CD4-positive, alpha-beta T cell treated with Interferon alpha-2 for 1 hour (primary cell): ENCODE measurements around the gene ADCY2.

Experiments used
- DNase-seq, 2 donors: peaks; one replicate each; pipeline ENCODE4 v3.0.0-alpha.2; 2020 to 2022

ADCY2 gene

GRCh38 chr5:7608772-7609171 lies 212.8 kb downstream of the ADCY2 start:
- DNase-seq, result no peak

GRCh38 chr5:7609726-7610125 lies 213.8 kb downstream of the ADCY2 start:
- DNase-seq, result no peak

- DNase-seq, result no peak
These were observed 214.7 kb downstream of the ADCY2 start for GRCh38 chr5:7610531-7611177.

GRCh38 chr5:7611518-7611917 lies 215.6 kb downstream of the ADCY2 start:
- no peak for DNase-seq

GRCh38 chr5:7615566-7616061 lies 219.7 kb downstream of the ADCY2 start:
- no peak for DNase-seq

- no peak for DNase-seq
These were observed 221.0 kb downstream of the ADCY2 start for GRCh38 chr5:7616897-7617296.

GRCh38 chr5:7622498-7622897 lies 226.6 kb downstream of the ADCY2 start:
- no peak for DNase-seq

- no peak for DNase-seq
These were observed 229.8 kb downstream of the ADCY2 start for GRCh38 chr5:7625740-7626139.

- no peak for DNase-seq
These were observed 232.3 kb downstream of the ADCY2 start for GRCh38 chr5:7628248-7628647.

- DNase-seq, result no peak
These were observed 232.9 kb downstream of the ADCY2 start for GRCh38 chr5:7628820-7629219.

GRCh38 chr5:7629561-7629960 lies 233.6 kb downstream of the ADCY2 start:
- no peak for DNase-seq

GRCh38 chr5:7634837-7635236 lies 238.9 kb downstream of the ADCY2 start:
- no peak for DNase-seq

GRCh38 chr5:7638456-7638855 lies 242.5 kb downstream of the ADCY2 start:
- DNase-seq, result no peak

GRCh38 chr5:7642029-7642428 lies 246.1 kb downstream of the ADCY2 start:
- no peak for DNase-seq

- no peak for DNase-seq
These were observed 248.8 kb downstream of the ADCY2 start for GRCh38 chr5:7644723-7645122.

- DNase-seq, result no peak
These were observed 254.8 kb downstream of the ADCY2 start for GRCh38 chr5:7650755-7651154.

- DNase-seq, result no peak
These were observed 257.1 kb downstream of the ADCY2 start for GRCh38 chr5:7653046-7653445.

GRCh38 chr5:7657153-7657552 lies 261.2 kb downstream of the ADCY2 start:
- no peak for DNase-seq

- no peak for DNase-seq
These were observed 263.5 kb downstream of the ADCY2 start for GRCh38 chr5:7659420-7659819.

GRCh38 chr5:7662289-7662688 lies 266.4 kb downstream of the ADCY2 start:
- DNase-seq, result no peak

GRCh38 chr5:7663808-7664207 lies 267.9 kb downstream of the ADCY2 start:
- no peak for DNase-seq

GRCh38 chr5:7664208-7664607 lies 268.3 kb downstream of the ADCY2 start:
- DNase-seq, result no peak

- no peak for DNase-seq
These were observed 271.4 kb downstream of the ADCY2 start for GRCh38 chr5:7667216-7667767.

GRCh38 chr5:7668161-7668560 lies 272.2 kb downstream of the ADCY2 start:
- no peak for DNase-seq

- DNase-seq, result no peak
These were observed 272.7 kb downstream of the ADCY2 start for GRCh38 chr5:7668627-7669026.
